Measurements from ENCODE around the gene PHIP. TPM values are rescaled to one million over a fixed set of nuclear protein-coding genes. Genes with fewer than 3 reads are reported as not detected.
A peak's percentile ranks its signal among the peaks of the same experiment; 100 is the strongest.

The PHIP gene
- total and polyA plus RNA-seq, 9 of the 15 experiments (the other 6 are each of a cell fraction or from before 2014, with no cell fraction given): 8.1 to 36.3 (median 16.5) TPM

DNA sequence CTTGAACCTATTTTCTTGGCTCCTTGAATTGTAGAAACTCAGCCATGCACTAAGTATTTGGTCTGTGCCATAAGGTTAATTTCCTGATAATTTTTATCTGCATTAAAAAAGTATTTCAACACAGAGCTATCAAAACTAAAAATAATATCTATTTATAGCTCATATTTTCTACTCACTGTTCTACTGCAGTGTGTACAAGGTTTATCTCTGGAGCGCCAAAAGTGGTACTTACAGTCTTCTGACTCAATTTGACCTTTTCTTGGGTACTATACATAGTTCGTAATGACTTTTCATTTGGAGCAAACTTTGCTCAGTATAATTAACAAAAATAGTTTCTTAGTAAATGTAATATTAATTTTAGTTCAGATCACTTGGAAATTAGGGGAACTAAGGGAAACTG, 141.5 kb downstream of the PHIP start:
- no peak for ATAC-seq
- WGBS (ENCODE audit: insufficient coverage, low coverage, missing lambda C conversion rate): 92% methylated on average over 2 of the region's 2 CpGs
- peak; percentile 6 for FAIRE-seq
- H3K4me2 ChIP-seq (ENCODE audit: insufficient read depth, low read length): no peak overlapping the region
- H4K20me1 ChIP-seq (replicated peaks; ENCODE audit: control insufficient read depth, insufficient read depth, low read length): no peaks in the 10 kb centered on the region; the same call in 1 of the 2 replicates
- no peaks in the 10 kb centered on the region for H3K9me1 ChIP-seq (ENCODE audit: control insufficient read depth, insufficient read depth, low read length)
- no peaks in the 10 kb centered on the region for H3K4me1 ChIP-seq (replicated peaks in 1 of 2; ENCODE audit: control insufficient read depth in 2 of 2, insufficient read depth in 2 of 2, low read length in 2 of 2)
- H3K9ac ChIP-seq (ENCODE audit: insufficient read depth in 1 of 2, low read depth in 2 of 2, low read length in 2 of 2): no peak overlapping the region
- no peaks in the 10 kb centered on the region for H3K9me3 ChIP-seq (replicated peaks; ENCODE audit: control insufficient read depth, insufficient read depth, low read depth, low read length)
- TF ChIP-seq, protein P1, sequence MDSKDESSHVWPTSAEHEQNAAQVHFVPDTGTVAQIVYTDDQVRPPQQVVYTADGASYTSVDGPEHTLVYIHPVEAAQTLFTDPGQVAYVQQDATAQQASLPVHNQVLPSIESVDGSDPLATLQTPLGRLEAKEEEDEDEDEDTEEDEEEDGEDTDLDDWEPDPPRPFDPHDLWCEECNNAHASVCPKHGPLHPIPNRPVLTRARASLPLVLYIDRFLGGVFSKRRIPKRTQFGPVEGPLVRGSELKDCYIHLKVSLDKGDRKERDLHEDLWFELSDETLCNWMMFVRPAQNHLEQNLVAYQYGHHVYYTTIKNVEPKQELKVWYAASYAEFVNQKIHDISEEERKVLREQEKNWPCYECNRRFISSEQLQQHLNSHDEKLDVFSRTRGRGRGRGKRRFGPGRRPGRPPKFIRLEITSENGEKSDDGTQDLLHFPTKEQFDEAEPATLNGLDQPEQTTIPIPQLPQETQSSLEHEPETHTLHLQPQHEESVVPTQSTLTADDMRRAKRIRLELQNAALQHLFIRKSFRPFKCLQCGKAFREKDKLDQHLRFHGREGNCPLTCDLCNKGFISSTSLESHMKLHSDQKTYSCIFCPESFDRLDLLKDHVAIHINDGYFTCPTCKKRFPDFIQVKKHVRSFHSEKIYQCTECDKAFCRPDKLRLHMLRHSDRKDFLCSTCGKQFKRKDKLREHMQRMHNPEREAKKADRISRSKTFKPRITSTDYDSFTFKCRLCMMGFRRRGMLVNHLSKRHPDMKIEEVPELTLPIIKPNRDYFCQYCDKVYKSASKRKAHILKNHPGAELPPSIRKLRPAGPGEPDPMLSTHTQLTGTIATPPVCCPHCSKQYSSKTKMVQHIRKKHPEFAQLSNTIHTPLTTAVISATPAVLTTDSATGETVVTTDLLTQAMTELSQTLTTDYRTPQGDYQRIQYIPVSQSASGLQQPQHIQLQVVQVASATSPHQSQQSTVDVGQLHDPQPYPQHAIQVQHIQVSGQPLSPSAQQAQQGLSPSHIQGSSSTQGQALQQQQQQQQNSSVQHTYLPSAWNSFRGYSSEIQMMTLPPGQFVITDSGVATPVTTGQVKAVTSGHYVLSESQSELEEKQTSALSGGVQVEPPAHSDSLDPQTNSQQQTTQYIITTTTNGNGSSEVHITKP (IDR thresholded peaks at IDR 0.05; ENCODE audit: partially characterized antibody): no peak
- TF ChIP-seq BRCA1 (IDR thresholded peaks at IDR 0.05): no peak
- no peak for TF ChIP-seq BRCA1 (CRISPR knock-in tag; IDR thresholded peaks at IDR 0.05)
- no peak for TF ChIP-seq NRF1 (conservative IDR thresholded peaks at IDR 0.05 in 1 of 2, IDR thresholded peaks at IDR 0.05 in 1 of 2)
- TF ChIP-seq CHD1 (IDR thresholded peaks at IDR 0.05; ENCODE audit: low read length): no peak
- TF ChIP-seq FOS (IDR thresholded peaks at IDR 0.05; ENCODE audit: extremely low read depth, insufficient read length): no peak
- no peak for TF ChIP-seq MEIS2 (IDR thresholded peaks at IDR 0.05; ENCODE audit: partially characterized antibody)
- TF ChIP-seq ZBTB1 (CRISPR knock-in tag; IDR thresholded peaks at IDR 0.05; ENCODE audit: borderline replicate concordance, low read depth): no peak
- TF ChIP-seq SLC30A9 (CRISPR knock-in tag; IDR thresholded peaks at IDR 0.05): no peak
- no peak for TF ChIP-seq RCOR1 (IDR thresholded peaks at IDR 0.05; ENCODE audit: borderline replicate concordance in 1 of 2, low read depth in 2 of 2, low read length in 2 of 2)
- TF ChIP-seq GATAD2B (IDR thresholded peaks at IDR 0.05; ENCODE audit: borderline replicate concordance): no peak
- no peak for TF ChIP-seq CREBBP (IDR thresholded peaks at IDR 0.05; ENCODE audit: low read depth, low read length)
- TF ChIP-seq NBN (IDR thresholded peaks at IDR 0.05; ENCODE audit: low read depth): no peak
- TF ChIP-seq TEAD1 (CRISPR knock-in tag; IDR thresholded peaks at IDR 0.05): no peak
- no peak for TF ChIP-seq ZNF583 (CRISPR knock-in tag; IDR thresholded peaks at IDR 0.05)
- no peak for TF ChIP-seq ELF4 (CRISPR knock-in tag; IDR thresholded peaks at IDR 0.05)
- no TSS peak for BruUV-seq (replicated peaks)
- H2AFZ ChIP-seq (ENCODE audit: low read depth, low read length): no peak overlapping the region
- no peak for DNase-seq (ENCODE audit: extremely low read depth in 1 of 4, low spot score in 3 of 4)
- no peaks in the 10 kb centered on the region for H3K27me3 ChIP-seq (ENCODE audit: control insufficient read depth in 2 of 2, insufficient read depth in 2 of 2, low read length in 2 of 2)
- no peak overlapping the region for H3K27ac ChIP-seq (ENCODE audit: extremely low read depth, low read depth, low read length)
- ChIA-PET POLR2A (interaction anchor here (1.1 kb wide), 1 partner anchor 11 kb away, joined by 3 read pairs; no protein-coding TSS in a partner anchor), CTCF (ENCODE audit: low intra/inter-chr PET ratio) (no interaction called here)
- intact Hi-C loops (cut with micrococcal nuclease) (no loop called here), in situ Hi-C loops (cut with MboI) (no loop called here)
- peaks cover 29% of the 10 kb centered on the region for H3K36me3 ChIP-seq (ENCODE audit: control insufficient read depth, insufficient read depth, low read length)
- no peaks in the 10 kb centered on the region; the same call in 2 of the 3 replicates for H3K79me2 ChIP-seq (ENCODE audit: control insufficient read depth, insufficient read depth, low read length)
- H3K4me3 ChIP-seq: no peak overlapping the region

Measured in K562 (cell line).